HFFc6 (cell line): ENCODE results near the gene EPS8L1. TPM values are rescaled to one million over a fixed set of nuclear protein-coding genes. Genes with fewer than 3 reads are reported as not detected.

ENCODE experiments used
- microRNA-seq: library from miRNA; unstranded; fragments of <30 nt; microRNA quantifications from one replicate; pipeline ENCODE4, GENCODE V29; 2019
- total RNA-seq, 6 experiments: library from RNA; stranded (reverse); fragmentation: NEBNext Ultra II Directional; extraction: Animal tissue kit (Norgen Biotek cat#: 25700); gene quantifications; 2 replicates in 1 of 6; 3 replicates in 5 of 6; pipeline ENCODE4 v1.2.3, GENCODE V29; 2021

The EPS8L1 gene
- total RNA-seq, 6 experiments from 2014 or later: 0.55 to 0.94 (median 0.64) TPM; not detected in 1

Small RNAs within 50 kb of the gene (microRNA-seq; reads per million reads assigned to microRNA genes)
- not detected for gene MIR7975

Other genes with a start within 250 kb of the EPS8L1 start
- not detected for gene KIR2DS4, start 243.2 kb upstream of the EPS8L1 start, total RNA-seq
- gene KIR3DL2, start 225.4 kb upstream of the EPS8L1 start, total RNA-seq: not detected
- not detected for gene FCAR, start 201.6 kb upstream of the EPS8L1 start, total RNA-seq
- gene NCR1, start 169.7 kb upstream of the EPS8L1 start, total RNA-seq: not detected
- gene NLRP7, start 128.3 kb upstream of the EPS8L1 start, total RNA-seq: not detected
- under 1 TPM in 1 of 6 experiments, not detected in 5; 0.26 TPM for gene NLRP2, start 109.5 kb upstream of the EPS8L1 start, total RNA-seq
- gene GP6, start 37.6 kb upstream of the EPS8L1 start, total RNA-seq: not detected
- 1 to 10 TPM; 2.4 to 3.3 (median 2.8) TPM for gene RDH13, start 12.7 kb upstream of the EPS8L1 start, total RNA-seq
- gene PPP1R12C, start 41.8 kb downstream of the EPS8L1 start, total RNA-seq: 10 to 100 TPM; 82.7 to 96.0 (median 91.9) TPM
- 1 to 10 TPM; 4.1 to 8.8 (median 7.3) TPM for gene TNNT1, start 73.3 kb downstream of the EPS8L1 start, total RNA-seq
- gene TNNI3, start 81.9 kb downstream of the EPS8L1 start, total RNA-seq: not detected
- gene DNAAF3, start 90.7 kb downstream of the EPS8L1 start, total RNA-seq: 1 to 10 TPM in 1 of 6 experiments, under 1 TPM in 5; 0.20 to 1.1 (median 0.72) TPM
- gene SYT5, start 104.4 kb downstream of the EPS8L1 start, total RNA-seq: 1 to 10 TPM in 1 of 6 experiments, under 1 TPM in 2, not detected in 3; 0.09 to 1.2 (median 0.38) TPM
- 1 to 10 TPM in 1 of 6 experiments, under 1 TPM in 5; 0.45 to 1.0 (median 0.59) TPM for gene PTPRH, start 133.6 kb downstream of the EPS8L1 start, total RNA-seq
- 1 to 10 TPM; 1.8 to 2.7 (median 2.0) TPM for gene TMEM86B, start 152.9 kb downstream of the EPS8L1 start, total RNA-seq
- gene PPP6R1, start 183.1 kb downstream of the EPS8L1 start, total RNA-seq: 10 to 100 TPM; 85.8 to 93.7 (median 88.9) TPM
- gene HSPBP1, start 204.2 kb downstream of the EPS8L1 start, total RNA-seq: 10 to 100 TPM; 37.5 to 43.1 (median 42.5) TPM
- 10 to 100 TPM; 10.9 to 12.0 (median 11.3) TPM for gene BRSK1, start 208.1 kb downstream of the EPS8L1 start, total RNA-seq
- gene TMEM150B, start 249.5 kb downstream of the EPS8L1 start, total RNA-seq: not detected